DMS53 treated with DMSO at 0.1 percent for 48 hours (cell line): ENCODE measurements around the gene CHMP4B.

Source experiments
- DNase-seq: peaks from one replicate; lab custom pipeline; 2025; ENCODE audit not compliant: unreplicated experiment; lab: John Stamatoyannopoulos, UW

CHMP4B gene

GRCh38 chr20:33837096-33837830 is 26.1 kb downstream of the CHMP4B start:
- DNase-seq: no peak

- no peak for DNase-seq
Measured at GRCh38 chr20:33838035-33838864, 27.1 kb downstream of the CHMP4B start.

DNA sequence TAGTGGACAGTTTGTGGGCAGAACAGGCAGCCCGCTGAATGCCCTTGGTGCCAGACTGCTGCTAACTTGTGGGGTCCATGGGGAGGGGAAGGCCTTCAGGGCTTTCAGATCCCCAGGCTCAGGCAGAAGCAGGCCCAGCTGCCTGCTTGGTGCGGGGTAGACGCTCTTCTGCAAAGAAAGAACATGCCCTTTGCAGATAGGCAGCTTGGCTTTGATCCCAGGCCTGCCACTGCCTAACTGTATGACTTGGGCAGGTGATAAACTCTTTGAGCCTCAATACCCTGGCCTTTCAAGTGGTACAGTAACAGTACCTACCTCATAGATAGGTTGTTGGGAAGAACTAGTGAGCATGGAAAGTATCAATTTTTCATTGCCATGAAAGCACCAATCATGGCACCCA is 28.4 kb downstream of the CHMP4B start:
- no peak for DNase-seq

DNA sequence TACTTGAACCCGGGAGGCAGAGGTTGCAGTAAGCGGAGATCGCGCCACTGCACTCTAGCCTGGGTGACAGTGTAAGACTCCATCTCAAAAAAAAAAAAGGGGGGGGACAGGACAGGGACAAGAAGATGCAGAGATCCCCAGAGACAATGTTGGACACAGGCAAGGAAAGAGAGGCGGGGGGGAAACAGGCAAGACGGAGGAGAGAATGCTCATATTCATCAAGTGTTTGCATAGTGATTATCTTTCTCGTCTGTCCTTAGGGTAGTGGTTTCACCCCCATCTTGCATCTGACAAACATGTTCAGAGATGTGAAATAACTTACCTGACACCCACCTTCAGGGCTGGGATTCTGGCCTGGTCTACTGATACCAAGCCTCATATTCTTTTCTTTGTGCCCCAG is 29.0 kb downstream of the CHMP4B start:
- DNase-seq: no peak

GRCh38 chr20:33840759-33841435 is 29.7 kb downstream of the CHMP4B start:
- DNase-seq: no peak

DNA sequence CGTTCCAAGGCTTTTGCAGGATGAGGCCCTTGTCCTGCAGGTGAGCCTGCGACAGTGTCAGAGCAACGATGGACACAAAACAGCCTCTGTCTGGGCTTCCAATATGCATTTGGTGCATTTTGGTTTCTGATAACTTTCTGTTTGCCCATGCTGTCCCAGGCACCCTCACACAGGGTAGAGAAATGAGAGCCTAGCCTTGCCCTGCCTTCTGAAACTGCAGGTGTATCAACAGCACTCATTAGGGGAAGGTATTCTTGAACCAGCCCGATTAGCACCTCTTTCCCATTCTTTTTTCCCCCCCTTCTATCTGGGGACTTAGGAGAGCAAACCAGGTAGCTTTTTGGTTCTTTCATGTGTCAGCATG is 30.3 kb downstream of the CHMP4B start:
- DNase-seq: no peak

- DNase-seq: no peak
Measured at GRCh38 chr20:33842346-33842745, 31.2 kb downstream of the CHMP4B start.

DNA sequence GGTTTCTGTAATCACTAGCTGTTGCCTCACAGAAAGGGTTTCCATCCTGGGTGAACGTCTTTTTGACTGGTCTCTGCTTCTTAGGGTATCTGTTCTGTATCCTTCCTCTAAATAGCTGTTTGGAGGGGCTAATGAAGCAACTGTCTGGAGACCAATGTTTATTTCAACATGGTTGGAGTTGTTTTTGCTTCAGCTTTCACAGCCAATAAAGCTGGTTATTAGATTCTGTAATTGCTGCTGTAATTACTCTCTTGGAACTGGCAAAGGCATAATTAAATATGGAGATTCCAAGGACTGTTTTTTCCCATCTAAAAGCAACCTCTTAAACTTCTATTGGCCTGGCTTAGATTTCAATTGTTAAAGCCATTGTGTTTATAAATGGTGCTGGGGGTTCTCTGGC is 31.9 kb downstream of the CHMP4B start:
- DNase-seq: no peak

DNA sequence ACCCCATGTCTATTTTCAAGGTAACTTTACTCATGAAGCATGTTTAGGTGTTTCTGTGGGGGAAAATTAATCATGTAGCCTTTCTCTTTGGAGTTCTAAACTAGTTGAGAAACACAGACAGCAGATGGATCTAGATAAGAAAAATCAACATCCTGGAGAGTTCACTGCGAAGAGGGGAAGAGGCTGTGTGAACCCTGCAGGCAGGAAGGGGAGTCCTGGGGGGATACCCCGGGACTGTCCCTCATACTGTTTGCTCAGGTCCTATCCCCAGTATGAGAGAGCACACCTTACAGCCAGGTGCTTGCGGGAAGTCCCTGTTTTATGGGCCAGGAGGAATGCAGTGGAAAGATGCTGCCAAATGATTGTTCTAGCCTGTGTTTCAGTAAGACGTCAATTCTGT is 32.7 kb downstream of the CHMP4B start:
- no peak for DNase-seq

DNA sequence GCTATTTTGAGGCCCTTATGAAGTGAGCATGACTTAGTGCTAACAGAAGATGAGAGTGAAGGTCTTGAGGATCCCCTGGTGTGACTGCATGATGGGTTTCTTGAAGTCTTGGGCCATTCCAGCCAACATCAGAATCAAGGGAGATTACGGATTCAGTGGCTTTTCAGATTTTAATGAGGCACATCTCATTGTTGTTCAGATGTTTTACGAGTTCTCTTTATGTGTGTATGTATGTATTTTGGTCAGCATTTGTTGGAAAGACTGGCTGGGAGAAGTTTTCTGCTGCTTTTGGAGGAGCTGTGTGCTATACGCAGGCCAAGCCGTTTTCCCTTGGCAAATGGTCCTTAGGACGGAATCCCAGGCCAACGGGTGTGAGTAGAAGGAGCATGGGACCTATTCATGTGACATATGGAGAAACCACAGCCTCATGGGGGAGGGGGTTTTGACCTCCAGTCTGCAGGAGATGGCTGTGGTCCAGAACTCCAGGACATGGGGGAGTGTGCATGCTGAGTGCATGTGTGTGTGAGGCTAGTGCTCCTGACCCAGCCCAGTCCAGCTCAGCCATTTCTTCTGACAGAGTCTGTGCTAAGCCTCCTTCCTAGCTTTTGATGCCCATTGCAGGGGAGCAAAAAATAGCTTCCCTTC is 35.3 kb downstream of the CHMP4B start:
- DNase-seq: no peak

- DNase-seq: no peak
Measured at GRCh38 chr20:33847006-33847405, 35.9 kb downstream of the CHMP4B start.

DNA sequence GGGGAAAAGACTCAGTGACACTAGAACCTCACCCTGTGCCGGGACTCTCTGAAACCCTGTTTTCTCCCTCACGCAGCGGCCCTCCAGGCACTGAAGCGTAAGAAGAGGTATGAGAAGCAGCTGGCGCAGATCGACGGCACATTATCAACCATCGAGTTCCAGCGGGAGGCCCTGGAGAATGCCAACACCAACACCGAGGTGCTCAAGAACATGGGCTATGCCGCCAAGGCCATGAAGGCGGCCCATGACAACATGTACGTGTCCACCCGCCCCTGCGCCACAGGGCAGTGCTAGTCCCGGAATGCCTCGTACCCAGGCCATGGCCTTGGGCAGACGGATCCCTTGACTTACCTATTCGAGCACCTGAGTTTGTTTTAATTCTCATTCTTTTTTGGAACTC is 37.2 kb downstream of the CHMP4B start:
- no peak for DNase-seq

- no peak for DNase-seq
Measured at GRCh38 chr20:33850159-33850558, 39.0 kb downstream of the CHMP4B start.

DNA sequence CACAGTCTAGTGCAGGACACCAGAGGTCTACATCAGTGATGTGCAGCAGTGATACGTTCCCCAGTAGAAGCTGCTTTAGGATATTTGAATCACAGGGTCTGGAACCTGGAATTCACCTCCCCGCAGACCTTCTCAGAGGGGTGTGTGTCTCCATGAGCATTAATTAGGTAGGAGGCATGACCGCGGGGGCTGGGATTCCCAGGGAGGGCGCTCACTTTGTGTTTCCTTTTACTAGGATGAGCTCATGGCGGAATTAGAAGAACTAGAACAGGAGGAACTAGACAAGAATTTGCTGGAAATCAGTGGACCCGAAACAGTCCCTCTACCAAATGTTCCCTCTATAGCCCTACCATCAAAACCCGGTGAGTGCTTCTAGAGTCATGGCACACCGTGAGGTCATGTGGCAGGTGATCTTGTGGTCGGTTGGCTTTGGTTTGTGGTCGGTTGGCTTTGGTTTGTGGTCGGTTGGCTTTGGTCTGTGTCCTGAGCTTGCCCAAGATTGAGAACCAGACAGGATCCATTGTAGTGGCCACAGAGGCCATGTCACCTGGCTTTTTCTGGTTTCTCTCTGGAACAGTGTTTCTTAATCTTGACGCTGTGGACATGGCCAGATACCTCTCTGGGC is 40.8 kb downstream of the CHMP4B start:
- DNase-seq: no peak

GRCh38 chr20:33852626-33853506 is 41.7 kb downstream of the CHMP4B start:
- no peak for DNase-seq

DNA sequence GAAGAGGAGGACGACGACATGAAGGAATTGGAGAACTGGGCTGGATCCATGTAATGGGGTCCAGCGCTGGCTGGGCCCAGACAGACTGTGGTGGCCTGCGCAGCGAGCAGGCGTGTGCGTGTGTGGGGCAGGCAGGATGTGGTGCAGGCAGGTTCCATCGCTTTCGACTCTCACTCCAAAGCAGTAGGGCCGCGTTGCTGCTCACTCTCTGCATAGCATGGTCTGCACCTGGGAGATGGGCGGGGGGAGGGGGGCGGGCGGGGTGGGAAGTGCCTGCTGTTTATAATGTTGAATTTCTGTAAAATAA is 42.3 kb downstream of the CHMP4B start:
- DNase-seq: no peak

DNA sequence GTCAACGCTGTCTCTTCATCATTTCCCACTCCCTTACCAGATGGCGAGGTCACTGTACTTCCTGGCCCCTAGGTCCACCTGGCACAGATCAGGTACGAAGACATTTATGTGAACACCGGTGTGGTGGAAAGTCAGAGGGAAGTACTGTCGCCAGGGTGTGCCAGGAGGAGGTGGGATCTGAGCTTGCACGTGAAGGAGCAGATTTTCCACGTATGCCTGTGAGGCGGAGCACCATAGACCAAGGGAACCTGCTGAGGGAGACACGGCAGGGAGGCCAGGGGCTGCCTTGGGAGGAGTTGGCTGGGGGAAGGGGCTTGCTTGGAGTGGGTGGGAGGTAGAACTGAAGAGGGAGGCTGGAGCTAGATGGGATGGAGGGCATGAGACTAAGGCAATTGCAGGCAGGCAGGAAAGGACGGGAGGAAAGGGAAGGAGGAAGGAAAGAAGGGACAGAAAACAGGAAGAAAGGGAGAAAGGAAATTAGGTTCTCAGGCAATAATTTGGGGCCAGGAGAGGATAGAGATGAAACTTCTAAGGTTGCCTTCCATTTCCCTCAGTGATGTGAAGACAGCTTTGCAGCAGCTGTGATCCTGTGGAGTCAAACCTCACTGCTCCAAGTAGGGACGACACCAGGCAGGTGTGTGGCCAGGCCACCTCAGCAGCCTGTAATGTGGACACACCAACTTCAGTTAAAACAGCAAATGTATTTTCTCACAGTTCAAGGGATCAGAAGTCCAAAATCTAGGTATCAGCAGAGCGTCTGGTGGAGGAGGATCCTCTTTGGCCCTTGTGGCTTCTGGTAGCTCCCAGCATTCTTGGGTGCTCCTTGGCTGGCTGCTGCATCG is 46.8 kb downstream of the CHMP4B start:
- no peak for DNase-seq

GRCh38 chr20:33858666-33859065 is 47.5 kb downstream of the CHMP4B start:
- no peak for DNase-seq

DNA sequence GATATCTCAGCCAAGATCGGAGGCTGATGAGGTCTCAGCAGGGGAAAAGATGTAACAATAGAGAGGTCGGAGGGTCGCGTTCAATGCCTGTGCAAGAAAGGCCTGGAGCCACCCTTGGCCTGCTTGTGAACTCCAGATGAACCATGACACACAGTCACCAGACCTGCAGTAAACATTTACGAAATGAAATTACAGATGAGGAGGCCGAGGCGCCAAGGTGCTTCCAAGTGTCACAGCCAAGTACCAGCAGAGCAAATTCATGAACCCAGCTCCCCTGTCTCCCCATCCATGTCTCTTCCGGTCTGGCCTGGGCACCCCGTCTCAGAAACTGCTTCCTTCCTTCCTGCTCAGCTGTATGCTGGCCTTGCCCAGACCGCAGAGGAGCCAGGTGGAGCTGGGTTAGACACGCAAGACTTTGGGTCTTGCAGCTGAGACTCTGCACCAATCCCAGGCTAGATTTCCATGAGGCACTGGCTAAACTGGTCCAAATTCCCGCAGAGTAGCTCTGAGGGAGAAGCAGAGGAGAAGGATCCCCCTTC is 48.1 kb downstream of the CHMP4B start:
- DNase-seq: no peak
